A549 treated with CpdA at 1 μM for 4 hours (cell line): ENCODE results near the gene C5AR2. TPM values are rescaled to one million over a fixed set of nuclear protein-coding genes. Genes with fewer than 3 reads are reported as not detected.

Experiments used
- total RNA-seq: library from RNA; stranded (reverse); fragments of 200-300 nt; extraction: Qiagen RNA extraction; gene quantifications from 5 replicates; pipeline ENCODE4 v1.2.3, GENCODE V29; 2022; ENCODE audit warnings: low read depth

C5AR2 gene
- 0.52 to 1.2 TPM (median 0.86 TPM) in 5 replicates for total RNA-seq

DNA sequence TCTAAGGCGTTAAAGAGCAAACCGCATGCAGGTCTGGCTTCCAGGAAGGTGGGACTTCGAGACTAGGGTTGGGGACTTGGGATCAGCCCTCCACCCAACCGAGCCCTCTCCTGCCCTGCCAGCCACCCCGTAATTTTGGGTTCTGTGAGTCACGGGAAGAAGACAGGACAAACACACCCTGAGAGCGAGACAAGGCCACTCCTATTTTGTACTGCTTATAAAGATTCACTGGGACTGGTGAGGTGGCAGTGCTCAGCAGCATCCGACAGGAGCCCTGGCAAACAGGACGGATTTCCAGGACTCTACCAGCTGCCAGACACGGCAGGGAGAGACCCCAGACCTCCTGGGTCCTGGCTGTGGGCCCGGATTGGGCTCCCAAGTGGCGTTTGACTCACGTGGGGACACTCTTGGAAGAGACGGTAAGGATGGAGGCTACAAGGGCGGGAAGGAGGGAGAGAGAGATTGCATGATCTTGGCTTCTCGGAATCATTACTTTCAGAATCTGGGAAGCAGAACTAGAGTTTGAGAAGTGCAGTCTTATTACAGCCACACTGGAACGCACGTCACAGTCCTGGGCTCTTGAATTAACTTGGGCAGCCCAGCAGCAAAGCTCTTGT is at the start of gene C5AR2:
TSS of gene C5AR2 (plus strand) at position 245 of the 617 bp plus-strand sequence. CDS start 8,625 bp downstream, outside the sequence.

DNA sequence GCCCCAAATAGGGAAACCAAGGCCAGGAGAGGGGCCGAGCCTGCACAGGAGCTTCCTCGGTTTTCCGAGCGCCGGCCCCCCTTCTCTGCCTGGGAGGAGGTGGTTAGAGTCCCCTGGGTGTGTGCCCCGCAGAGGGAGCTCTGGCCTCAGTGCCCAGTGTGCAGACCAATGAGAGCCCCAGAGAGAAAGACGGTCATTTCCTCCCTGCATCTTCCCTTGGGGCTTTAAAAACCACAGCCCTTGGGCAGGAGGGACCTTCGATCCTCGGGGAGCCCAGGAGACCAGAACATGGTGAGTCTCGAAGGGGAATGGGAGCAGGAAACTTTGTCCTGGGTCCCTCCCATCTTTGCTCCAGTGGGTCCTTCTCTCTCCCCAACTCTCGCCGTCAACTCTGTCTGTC is 22.4 kb upstream of the C5AR2 start, which contains the start of gene C5AR1:
TSS of gene C5AR1 (plus strand) at position 254 of the 400 bp plus-strand sequence. CDS start at position 289, 35 bp downstream.

DNA sequence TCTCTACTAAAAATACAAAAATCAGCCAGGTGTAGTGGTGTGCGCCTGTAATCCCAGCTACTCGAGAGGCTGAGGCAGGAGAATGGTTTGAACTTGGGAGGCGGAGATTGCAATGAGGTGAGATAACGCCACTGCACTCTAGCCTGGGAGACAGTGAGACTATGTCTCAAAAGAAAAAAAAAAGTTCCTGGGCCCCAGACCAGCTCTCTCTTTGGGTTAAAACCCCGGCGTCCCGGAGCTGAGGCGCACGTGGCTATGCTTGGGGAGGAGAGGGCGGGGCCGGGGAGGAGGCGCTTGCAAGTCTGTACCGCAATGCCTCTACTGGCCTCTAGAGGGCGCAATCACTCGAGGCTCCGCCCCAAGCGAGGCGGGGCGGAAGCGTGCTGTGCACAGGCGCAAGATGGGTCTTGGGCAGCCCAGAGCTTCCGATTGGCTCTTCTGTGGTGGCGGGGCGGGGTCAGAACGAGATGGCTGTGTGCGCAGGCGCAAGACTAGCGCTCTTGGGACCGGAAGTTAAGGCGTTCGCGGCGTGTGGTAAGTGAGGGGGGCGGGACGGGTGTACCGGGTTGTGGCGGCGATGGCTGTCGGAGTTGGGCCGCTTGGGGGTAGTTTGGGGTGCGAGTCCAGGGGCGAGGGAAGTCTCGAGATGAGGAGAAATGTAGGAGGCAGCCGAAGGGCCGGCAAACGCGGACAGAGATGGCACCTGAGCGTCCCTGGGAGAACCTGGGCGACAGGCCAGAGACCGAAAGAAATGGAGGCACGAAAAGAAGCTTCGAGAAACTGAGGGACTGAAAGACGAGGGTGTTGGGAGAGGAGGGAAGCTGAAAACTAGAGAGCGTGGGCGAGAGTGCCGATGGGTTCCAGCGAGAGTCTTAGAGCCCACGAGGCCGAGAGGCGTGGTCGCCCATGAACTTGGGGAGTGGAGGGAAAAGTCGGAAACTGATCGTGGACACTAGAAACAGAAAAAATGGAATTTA is 17.1 kb downstream of the C5AR2 start, which contains the start of gene DHX34:
TSS of gene DHX34 (plus strand) at position 497 of the 977 bp plus-strand sequence. CDS start 3,716 bp downstream, outside the sequence.

Other genes with a start within 250 kb of the C5AR2 start
- 17.4 to 22.8 TPM (median 20.3 TPM) in 5 replicates for gene ZC3H4, start 218.4 kb upstream of the C5AR2 start, total RNA-seq
- gene SAE1, start 201.3 kb upstream of the C5AR2 start, total RNA-seq, result 197 to 234 TPM (median 214 TPM) in 5 replicates
- 19.6 to 33.8 TPM (median 30.8 TPM) in 5 replicates for gene BBC3, start 101.0 kb upstream of the C5AR2 start, total RNA-seq
- 22.8 to 25.2 TPM (median 24.8 TPM) in 5 replicates for gene CCDC9, start 75.7 kb upstream of the C5AR2 start, total RNA-seq
- gene INAFM1, start 57.3 kb upstream of the C5AR2 start, total RNA-seq, result 5.0 to 10.3 TPM (median 9.9 TPM) in 5 replicates
- 0.85 to 2.0 TPM (median 1.6 TPM) in 5 replicates for gene C5AR1, start 22.3 kb upstream of the C5AR2 start, total RNA-seq
- gene DHX34, start 17.1 kb downstream of the C5AR2 start, total RNA-seq, result 25.9 to 37.1 TPM (median 34.8 TPM) in 5 replicates
- 29.4 to 41.7 TPM (median 34.2 TPM) in 5 replicates for gene MEIS3, start 87.4 kb downstream of the C5AR2 start, total RNA-seq
- gene SLC8A2, start 139.7 kb downstream of the C5AR2 start, total RNA-seq, result 0.15 to 0.48 TPM (median 0.22 TPM) in 5 replicates
- 17.4 to 21.6 TPM (median 18.4 TPM) in 5 replicates for gene KPTN, start 152.0 kb downstream of the C5AR2 start, total RNA-seq
- 86.1 to 111 TPM (median 95.8 TPM) in 5 replicates for gene NAPA, start 182.9 kb downstream of the C5AR2 start, total RNA-seq
- gene ZNF541, start 241.0 kb downstream of the C5AR2 start, total RNA-seq, result not detected in 5 replicates